GM18951 (cell line): ENCODE measurements around the gene VPS29.
"Not testable (repeated sequence)": the region's sequence is repeated elsewhere in the genome, so short reads cannot be mapped to it uniquely, and the experiment has no call there.

ENCODE experiments used
- POLR2A ChIP-seq: IDR thresholded peaks from 4 replicates; pipeline ENCODE4 v1.6.1; 2011; ENCODE audit warnings: mild to moderate bottlenecking; ENCODE audit not compliant: insufficient read length, insufficient read depth; ENCODE audit errors: extremely low read depth
- in situ Hi-C: fragments of 300-500 bp; cut with MboI; formaldehyde crosslinking; loops from one replicate; pipeline ENCODE4 v1.12.0; 2022; ENCODE audit warnings: low sequenced_read_pairs, mixed read lengths, inconsistent platforms; ENCODE audit not compliant: unreplicated experiment

Gene VPS29

DNA sequence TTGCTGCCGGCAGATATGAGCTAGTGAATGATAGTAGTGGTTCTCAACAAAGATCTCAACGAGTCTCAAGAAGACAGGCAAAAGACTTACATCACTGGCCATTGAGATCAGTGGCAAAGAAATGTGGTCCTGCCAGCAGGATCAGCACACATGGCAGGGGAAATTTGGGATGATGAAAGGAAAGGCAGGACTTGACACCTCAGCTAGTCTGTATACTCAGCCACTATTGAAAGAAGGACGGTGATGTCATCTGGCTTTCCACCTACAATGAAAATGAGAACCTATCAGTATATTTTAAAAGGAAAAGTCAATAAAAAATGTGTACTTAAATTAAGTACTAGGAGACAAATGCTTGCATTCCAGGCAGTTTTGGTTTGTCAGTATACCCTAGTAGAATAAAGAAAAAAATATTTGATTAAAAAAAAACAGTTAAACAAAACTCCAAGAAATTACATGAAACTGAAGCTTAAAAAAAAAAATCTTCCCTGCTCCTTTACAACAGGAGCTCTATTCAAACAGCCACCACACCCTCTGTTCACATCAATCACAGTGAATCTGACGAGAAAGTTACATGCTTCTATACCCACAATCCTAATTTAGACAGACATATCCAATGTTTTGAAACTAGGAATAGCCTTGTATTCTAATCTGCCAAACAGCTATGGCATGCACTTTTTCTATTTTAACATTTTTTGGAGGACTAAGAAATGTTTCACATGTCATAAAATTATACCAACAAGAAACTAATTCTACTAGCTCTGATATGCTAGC, 35.1 kb upstream of the VPS29 start:
- TF ChIP-seq POLR2A, result no peak
- in situ Hi-C loops, result no loop called here

DNA sequence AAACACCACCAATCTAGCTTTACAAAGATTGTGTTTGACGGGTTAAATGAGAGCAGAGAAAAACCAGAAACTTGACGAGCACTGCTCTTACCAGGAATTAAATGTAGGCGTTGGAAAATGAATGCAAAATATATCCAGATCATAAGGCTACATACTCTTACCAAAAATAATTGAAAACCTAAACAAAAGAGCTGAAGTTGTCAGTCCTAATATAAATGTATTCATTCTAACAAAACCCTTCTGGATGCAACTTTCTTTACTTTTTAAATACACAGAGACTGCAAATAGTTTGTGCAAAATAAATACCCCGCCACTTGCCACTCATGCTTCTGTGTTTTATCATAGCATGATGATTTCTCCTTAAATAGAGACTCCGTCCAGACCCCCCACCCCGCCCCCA, 32.9 kb upstream of the VPS29 start:
- in situ Hi-C loops, result no loop called here
- TF ChIP-seq POLR2A, result no peak

GRCh38 chr12:110533607-110534006, 31.7 kb upstream of the VPS29 start:
- no peak for TF ChIP-seq POLR2A
- in situ Hi-C loops, result no loop called here

GRCh38 chr12:110532644-110533043, 30.7 kb upstream of the VPS29 start:
- in situ Hi-C loops, result no loop called here
- TF ChIP-seq POLR2A, result no peak

DNA sequence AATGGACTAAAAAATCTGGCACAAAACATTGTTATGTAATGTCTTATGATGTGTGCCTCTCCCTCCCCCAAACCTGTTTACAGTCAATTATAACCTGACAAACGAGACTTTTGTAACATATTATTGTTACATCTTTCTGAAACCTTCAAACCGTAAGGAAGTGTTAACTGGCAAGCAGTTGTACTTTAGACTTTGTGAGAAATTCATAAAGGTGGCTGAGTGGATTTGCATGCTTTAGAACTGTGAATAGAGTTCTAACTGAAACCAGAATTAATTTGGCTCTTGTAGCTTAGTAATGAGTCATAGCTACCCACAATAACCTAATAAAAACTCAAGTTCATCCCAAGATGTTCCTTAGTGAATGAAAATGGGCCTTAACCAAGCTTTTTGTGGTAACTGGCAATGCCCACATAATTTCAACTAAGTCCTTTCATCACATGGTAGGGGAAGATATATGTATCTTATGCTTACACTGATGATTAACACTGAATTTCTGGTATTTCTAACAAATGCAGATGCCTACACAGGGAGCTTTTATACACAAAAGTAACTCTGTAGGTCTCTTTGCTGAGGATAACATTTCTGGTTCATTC, 29.9 kb upstream of the VPS29 start:
- in situ Hi-C loops, result no loop called here

DNA sequence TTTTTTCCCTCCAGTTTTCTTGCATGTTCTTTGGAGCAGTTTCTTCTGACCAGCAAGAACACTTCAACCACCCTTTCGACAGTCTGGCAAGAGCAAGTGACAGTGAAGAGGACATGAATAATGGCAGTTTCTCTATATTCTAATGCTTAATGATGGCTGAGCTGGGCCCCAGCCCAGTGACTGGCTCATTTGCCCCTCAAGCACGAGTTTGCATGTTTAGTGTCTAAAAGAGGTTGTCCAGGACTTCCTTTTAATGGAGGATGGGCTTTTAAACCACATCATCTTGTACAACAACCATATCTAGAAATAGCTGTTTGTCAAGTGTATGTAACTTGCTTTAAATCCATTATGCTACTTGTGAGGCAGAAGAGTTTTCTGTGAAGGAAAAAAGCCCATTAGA, 28.6 kb upstream of the VPS29 start:
- TF ChIP-seq POLR2A, result no peak
- in situ Hi-C loops, result no loop called here

More for the DNA sequence above, 29.9 kb upstream of the VPS29 start:
- TF ChIP-seq POLR2A, result no peak

- in situ Hi-C loops, result no loop called here
- TF ChIP-seq POLR2A, result no peak
Measured at GRCh38 chr12:110528277-110528839, 26.4 kb upstream of the VPS29 start.

DNA sequence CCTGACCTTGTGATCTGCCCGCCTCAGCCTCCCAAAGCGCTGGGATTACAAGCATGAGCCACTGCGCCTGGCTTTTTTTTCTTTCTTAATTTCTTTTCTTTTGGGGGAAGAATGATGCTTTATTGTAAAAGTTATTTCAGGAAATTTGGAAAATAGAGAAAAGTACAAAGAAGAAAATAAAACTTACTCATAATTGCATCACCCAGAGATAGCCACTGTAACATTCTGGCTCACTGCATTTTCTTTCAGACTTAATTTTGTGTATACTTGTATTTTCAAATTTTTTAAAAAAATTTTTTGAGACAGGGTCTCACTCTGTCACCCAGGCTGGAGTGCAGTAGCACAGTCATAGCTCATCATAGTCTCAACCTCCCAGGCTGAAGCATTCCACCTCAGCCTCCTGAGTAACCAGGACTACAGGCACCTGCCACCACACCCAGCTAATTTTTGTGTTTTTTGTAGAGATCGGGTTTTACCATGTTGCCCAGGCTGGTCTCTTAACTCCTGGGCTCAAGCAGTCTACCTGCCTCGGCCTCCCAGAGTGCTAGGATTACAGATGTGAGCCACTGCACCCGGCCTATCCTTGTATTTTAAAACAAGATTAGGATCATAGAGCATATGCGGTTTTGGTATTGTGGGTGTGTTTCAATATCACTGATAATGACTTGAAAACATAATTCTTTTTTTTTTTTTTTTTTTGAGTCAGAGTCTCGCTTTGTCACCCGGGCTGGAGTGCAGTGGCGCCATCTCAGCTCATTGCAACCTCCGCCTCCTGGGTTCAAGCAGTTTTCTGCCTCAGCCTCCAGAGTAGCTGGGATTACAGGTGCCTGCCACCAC, 19.2 kb upstream of the VPS29 start:
- in situ Hi-C loops, result not testable (repeated sequence)

GRCh38 chr12:110518014-110518413, 16.1 kb upstream of the VPS29 start:
- in situ Hi-C loops, result not testable (repeated sequence)

GRCh38 chr12:110516995-110517394, 15.1 kb upstream of the VPS29 start:
- TF ChIP-seq POLR2A, result no peak
- in situ Hi-C loops, result no loop called here

DNA sequence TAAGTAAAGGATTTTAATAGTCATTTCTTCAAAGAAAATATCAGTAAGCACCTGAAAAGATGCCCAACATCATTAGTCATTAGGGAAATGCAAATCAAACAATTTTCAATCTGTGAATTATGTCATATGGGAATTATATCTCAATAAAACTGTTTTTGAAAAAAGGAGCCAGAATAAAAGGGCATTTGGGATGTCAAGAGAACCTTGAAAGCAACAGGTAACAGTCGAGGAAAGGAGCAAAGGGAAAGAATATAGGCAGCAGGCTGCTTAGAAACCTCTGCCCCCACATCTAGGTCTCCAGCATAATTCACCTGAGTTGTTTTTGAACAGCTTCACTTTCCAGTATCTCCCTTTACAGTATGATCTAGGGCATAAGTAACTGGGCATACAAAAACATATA, 12.5 kb upstream of the VPS29 start:
- in situ Hi-C loops, result loop anchor here (5.0 kb wide), 1 partner anchor 78 kb away; no protein-coding TSS in a partner anchor

GRCh38 chr12:110513842-110514241, 11.9 kb upstream of the VPS29 start:
- in situ Hi-C loops, result loop anchor here (5.0 kb wide), 1 partner anchor 78 kb away; no protein-coding TSS in a partner anchor
- TF ChIP-seq POLR2A, result no peak

More for the DNA sequence above, 12.5 kb upstream of the VPS29 start:
- no peak for TF ChIP-seq POLR2A

DNA sequence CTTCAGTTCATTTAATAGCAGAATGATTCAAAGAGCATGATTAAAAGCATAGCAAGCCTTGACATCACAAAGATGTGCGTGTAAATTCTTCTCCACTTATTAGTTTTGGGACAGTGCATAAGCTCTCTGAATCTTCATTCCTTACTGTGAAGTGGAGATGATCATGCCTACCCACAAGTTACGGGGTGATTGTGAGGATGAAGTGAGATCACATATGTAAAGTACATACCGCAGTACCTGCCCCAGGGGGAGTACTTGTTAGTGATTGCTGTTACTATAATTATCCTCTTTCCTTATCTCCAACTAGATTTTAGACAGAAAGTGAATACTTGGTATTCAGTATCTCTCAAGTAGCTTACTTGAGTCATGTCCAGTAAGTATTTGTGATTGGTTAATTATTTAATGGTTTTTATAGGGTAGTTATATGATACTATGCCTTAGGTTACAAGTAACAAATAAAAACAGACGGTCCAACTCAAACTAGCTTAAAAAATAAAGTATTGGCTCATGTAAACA, 6.2 kb upstream of the VPS29 start:
- in situ Hi-C loops, result no loop called here
- TF ChIP-seq POLR2A, result no peak

GRCh38 chr12:110505332-110505731, 3.4 kb upstream of the VPS29 start:
- in situ Hi-C loops, result no loop called here
- TF ChIP-seq POLR2A, result no peak
